ENCODE data around the gene TAF10. TPM values are rescaled to one million over a fixed set of nuclear protein-coding genes. Genes with fewer than 3 reads are reported as not detected.

TAF10 gene
- total and polyA plus RNA-seq, 2 of the 13 experiments (the other 11 are each of a cell fraction or from before 2014, with no cell fraction given), result 71.3 to 134 TPM

DNA sequence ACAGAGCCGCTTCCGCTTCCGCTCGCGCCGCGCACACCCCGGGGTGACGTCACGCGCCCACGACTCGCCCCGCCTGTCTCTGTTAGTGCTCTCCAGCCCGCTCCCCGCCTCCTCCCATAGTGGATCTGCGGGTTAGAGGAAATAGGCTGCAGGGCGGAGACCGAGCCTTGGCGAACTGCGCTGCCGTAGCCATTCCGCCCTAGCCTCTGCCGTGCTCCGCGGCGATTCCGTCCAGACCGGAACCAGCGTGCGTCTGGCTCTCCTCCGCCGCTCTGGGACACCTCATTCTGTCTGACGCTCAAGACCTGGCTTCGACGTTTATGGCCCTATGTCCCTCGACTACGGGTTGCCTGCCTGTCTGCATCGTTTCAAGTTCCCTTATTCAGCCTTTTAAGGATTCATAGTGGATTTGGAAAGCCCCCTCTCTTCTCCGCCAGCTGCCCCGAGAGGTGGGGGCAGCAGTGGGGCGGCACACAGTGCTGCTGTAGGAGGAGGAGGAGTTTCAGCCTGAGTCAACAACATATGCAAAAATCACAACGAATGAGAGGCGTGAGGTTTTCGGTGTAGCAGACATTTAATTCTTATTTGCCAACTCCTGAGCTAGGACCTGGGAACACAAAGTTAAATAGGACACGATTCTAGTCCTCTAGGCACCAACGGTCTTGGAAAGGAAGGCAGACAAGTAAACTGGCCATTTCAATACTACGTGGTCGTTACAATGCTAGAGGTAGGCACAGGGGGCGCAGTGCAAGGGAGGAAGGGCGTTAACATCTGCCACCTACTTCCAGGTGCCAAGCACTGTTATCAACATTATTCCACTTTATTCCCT lies at the start of gene TAF10 (continued):
- TF ChIP-seq CAMTA2 (CRISPR knock-in tag; IDR thresholded peaks at IDR 0.05; ENCODE audit: borderline replicate concordance), result peak; percentile 89; the same call in 1 of the 2 replicates
- TF ChIP-seq ARNTL (CRISPR knock-in tag; IDR thresholded peaks at IDR 0.05), result peak; percentile 79
- no peak for TF ChIP-seq ZNF33A (CRISPR knock-in tag; IDR thresholded peaks at IDR 0.05; ENCODE audit: borderline replicate concordance)
- TF ChIP-seq ZSCAN25 (CRISPR knock-in tag; IDR thresholded peaks at IDR 0.05), result peak; percentile 17; the same call in 1 of the 2 replicates
- TF ChIP-seq ARID3A (IDR thresholded peaks at IDR 0.05; ENCODE audit: low read depth, low read length), result no peak
- peak; percentile 48; the same call in 1 of the 2 replicates for TF ChIP-seq SP5 (CRISPR knock-in tag; IDR thresholded peaks at IDR 0.05; ENCODE audit: borderline replicate concordance, low read depth)
- no peak; the same call in 1 of the 2 replicates for TF ChIP-seq SPEN (CRISPR knock-in tag; IDR thresholded peaks at IDR 0.05; ENCODE audit: low read depth)
- no peak for TF ChIP-seq CBX5 (CRISPR knock-in tag; IDR thresholded peaks at IDR 0.05; ENCODE audit: borderline replicate concordance)
- TF ChIP-seq ZNF362 (CRISPR knock-in tag; IDR thresholded peaks at IDR 0.05; ENCODE audit: borderline replicate concordance), result no peak
- no peak for TF ChIP-seq HOXA7 (CRISPR knock-in tag; IDR thresholded peaks at IDR 0.05)
- no peak for TF ChIP-seq AFF4 (CRISPR knock-in tag; IDR thresholded peaks at IDR 0.05)
- peak; percentile 87 for TF ChIP-seq KMT2A (CRISPR knock-in tag; IDR thresholded peaks at IDR 0.05)
- TF ChIP-seq ZNF782 (CRISPR knock-in tag; IDR thresholded peaks at IDR 0.05; ENCODE audit: borderline replicate concordance), result peak; percentile 78; the same call in 1 of the 2 replicates
- TF ChIP-seq SRSF1 (optimal IDR thresholded peaks at IDR 0.05; ENCODE audit: low read depth, low read length), result peak; percentile 44
- TF ChIP-seq CHCHD3 (CRISPR knock-in tag; IDR thresholded peaks at IDR 0.05), result 0 out of 2 replicates have a peak, but pooled peaks have one; percentile 33
- TF ChIP-seq RELA (CRISPR knock-in tag; IDR thresholded peaks at IDR 0.05), result no peak
- peak; percentile 83; the same call in 1 of the 2 replicates for TF ChIP-seq ZBTB42 (CRISPR knock-in tag; IDR thresholded peaks at IDR 0.05)
- no peak; the same call in 1 of the 2 replicates for TF ChIP-seq ZFP37 (CRISPR knock-in tag; IDR thresholded peaks at IDR 0.05; ENCODE audit: borderline replicate concordance)
- TF ChIP-seq HNRNPL (IDR thresholded peaks at IDR 0.05; ENCODE audit: low read depth, low read length), result no peak
- peak; percentile 29; the same call in 1 of the 2 replicates for TF ChIP-seq ZNF652 (CRISPR knock-in tag; IDR thresholded peaks at IDR 0.05; ENCODE audit: borderline replicate concordance, low read depth)
- 0 out of 2 replicates have a peak, but pooled peaks have one; percentile 12 for TF ChIP-seq STAG1 (CRISPR knock-in tag; IDR thresholded peaks at IDR 0.05)
- 0 out of 2 replicates have a peak, but pooled peaks have one; percentile 13 for TF ChIP-seq E2F5 (CRISPR knock-in tag; conservative IDR thresholded peaks at IDR 0.05)

Data from HepG2 (cell line).